Stimulated activated naive CD8-positive, alpha-beta T cell treated with anti-CD3 and anti-CD28 coated beads, Interleukin-15, Interleukin-2, amounts not matched to agents 100 ng/mL and 50 ng/mL, for 24 hours (primary cell): ENCODE results near the gene WDR33.
"Not testable (repeated sequence)": the region's sequence is repeated elsewhere in the genome, so short reads cannot be mapped to it uniquely, and the experiment has no call there.

Experiments used
- H3K27ac Mint-ChIP-seq: one replicate; pipeline ENCODE4 v1.8.0; 2021; ENCODE audit warnings: mild to moderate bottlenecking, mixed read lengths
- H3K27me3 Mint-ChIP-seq: one replicate; pipeline ENCODE4 v1.8.0; 2021; ENCODE audit warnings: mixed read lengths
- H3K36me3 Mint-ChIP-seq: one replicate; pipeline ENCODE4 v1.8.0; 2021; ENCODE audit warnings: low read depth, mixed read lengths
- H3K4me1 Mint-ChIP-seq: one replicate; pipeline ENCODE4 v1.8.0; 2021; ENCODE audit warnings: low read depth, mixed read lengths
- H3K4me3 Mint-ChIP-seq: one replicate; pipeline ENCODE4 v1.8.0; 2021; ENCODE audit warnings: mild to moderate bottlenecking, mixed read lengths
- H3K9me3 Mint-ChIP-seq: one replicate; pipeline ENCODE4 v1.8.0; 2021; ENCODE audit warnings: mixed read lengths

Gene WDR33

GRCh38 chr2:127790694-127791529 lies 20.1 kb downstream of the WDR33 start:
- H3K27ac Mint-ChIP-seq = peak overlapping the region; percentile 29

GRCh38 chr2:127786048-127786809 lies 24.7 kb downstream of the WDR33 start:
- no peak overlapping the region for H3K27ac Mint-ChIP-seq

More at GRCh38 chr2:127790694-127791529, 20.1 kb downstream of the WDR33 start:
- H3K4me1 Mint-ChIP-seq = peaks cover 38% of the 10 kb centered on the region
- no peak overlapping the region for H3K4me3 Mint-ChIP-seq
- H3K27me3 Mint-ChIP-seq = no peaks in the 10 kb centered on the region
- H3K36me3 Mint-ChIP-seq = peaks cover 30% of the 10 kb centered on the region
- H3K9me3 Mint-ChIP-seq = no peaks in the 10 kb centered on the region

GRCh38 chr2:127784965-127785518 lies 25.9 kb downstream of the WDR33 start:
- Mint-ChIP-seq H3K4me1 (peaks cover 24% of the 10 kb centered on the region), H3K27me3 (no peaks in the 10 kb centered on the region), H3K4me3 (no peak overlapping the region), H3K27ac (no peak overlapping the region), H3K36me3 (peaks cover 28% of the 10 kb centered on the region), H3K9me3 (no peaks in the 10 kb centered on the region)

More at GRCh38 chr2:127786048-127786809, 24.7 kb downstream of the WDR33 start:
- H3K4me1 Mint-ChIP-seq = peaks cover 24% of the 10 kb centered on the region
- no peak overlapping the region for H3K4me3 Mint-ChIP-seq
- peaks cover 31% of the 10 kb centered on the region for H3K36me3 Mint-ChIP-seq
- H3K9me3 Mint-ChIP-seq = no peaks in the 10 kb centered on the region
- no peaks in the 10 kb centered on the region for H3K27me3 Mint-ChIP-seq

GRCh38 chr2:127783101-127783500 lies 27.9 kb downstream of the WDR33 start:
- H3K9me3 Mint-ChIP-seq = no peaks in the 10 kb centered on the region
- no peak overlapping the region for H3K27ac Mint-ChIP-seq

GRCh38 chr2:127778850-127779249 lies 32.1 kb downstream of the WDR33 start:
- Mint-ChIP-seq H3K36me3 (peaks cover 24% of the 10 kb centered on the region), H3K4me3 (no peak overlapping the region), H3K27ac (peak overlapping the region; percentile 32), H3K27me3 (no peaks in the 10 kb centered on the region), H3K9me3 (no peaks in the 10 kb centered on the region), H3K4me1 (peaks cover 60% of the 10 kb centered on the region)

More at GRCh38 chr2:127783101-127783500, 27.9 kb downstream of the WDR33 start:
- Mint-ChIP-seq H3K27me3 (no peaks in the 10 kb centered on the region), H3K36me3 (peaks cover 39% of the 10 kb centered on the region), H3K4me1 (peaks cover 36% of the 10 kb centered on the region), H3K4me3 (no peak overlapping the region)

GRCh38 chr2:127778447-127778846 lies 32.5 kb downstream of the WDR33 start:
- H3K4me1 Mint-ChIP-seq = peaks cover 61% of the 10 kb centered on the region
- H3K4me3 Mint-ChIP-seq = no peak overlapping the region
- H3K27ac Mint-ChIP-seq = peak overlapping the region; percentile 32
- H3K27me3 Mint-ChIP-seq = no peaks in the 10 kb centered on the region
- H3K9me3 Mint-ChIP-seq = no peaks in the 10 kb centered on the region
- peaks cover 24% of the 10 kb centered on the region for H3K36me3 Mint-ChIP-seq

- Mint-ChIP-seq H3K4me1 (peaks cover 61% of the 10 kb centered on the region), H3K27ac (peak overlapping the region; percentile 26), H3K4me3 (no peak overlapping the region), H3K9me3 (no peaks in the 10 kb centered on the region), H3K36me3 (peaks cover 19% of the 10 kb centered on the region), H3K27me3 (no peaks in the 10 kb centered on the region)
Measured at GRCh38 chr2:127776122-127776780, 34.7 kb downstream of the WDR33 start.

GRCh38 chr2:127771756-127772155 lies 39.2 kb downstream of the WDR33 start:
- no peak overlapping the region for H3K27ac Mint-ChIP-seq

GRCh38 chr2:127770973-127771735 lies 39.8 kb downstream of the WDR33 start:
- Mint-ChIP-seq H3K4me1 (peaks cover 27% of the 10 kb centered on the region), H3K27me3 (no peaks in the 10 kb centered on the region), H3K9me3 (no peaks in the 10 kb centered on the region), H3K27ac (no peak overlapping the region), H3K4me3 (no peak overlapping the region), H3K36me3 (peaks cover 28% of the 10 kb centered on the region)

More at GRCh38 chr2:127771756-127772155, 39.2 kb downstream of the WDR33 start:
- Mint-ChIP-seq H3K4me3 (no peak overlapping the region), H3K4me1 (peaks cover 33% of the 10 kb centered on the region), H3K36me3 (peaks cover 22% of the 10 kb centered on the region), H3K27me3 (no peaks in the 10 kb centered on the region), H3K9me3 (no peaks in the 10 kb centered on the region)

GRCh38 chr2:127770534-127770933 lies 40.4 kb downstream of the WDR33 start:
- peaks cover 32% of the 10 kb centered on the region for H3K36me3 Mint-ChIP-seq
- not testable (repeated sequence) for H3K27me3 Mint-ChIP-seq, H3K4me3 Mint-ChIP-seq, H3K27ac Mint-ChIP-seq, H3K9me3 Mint-ChIP-seq
- H3K4me1 Mint-ChIP-seq = peaks cover 21% of the 10 kb centered on the region

GRCh38 chr2:127769587-127769986 lies 41.4 kb downstream of the WDR33 start:
- no peak overlapping the region for H3K4me3 Mint-ChIP-seq
- H3K27me3 Mint-ChIP-seq = no peaks in the 10 kb centered on the region
- H3K36me3 Mint-ChIP-seq = peaks cover 42% of the 10 kb centered on the region
- no peak overlapping the region for H3K27ac Mint-ChIP-seq
- H3K9me3 Mint-ChIP-seq = no peaks in the 10 kb centered on the region
- H3K4me1 Mint-ChIP-seq = peaks cover 17% of the 10 kb centered on the region

- Mint-ChIP-seq H3K4me1 (peaks cover 23% of the 10 kb centered on the region), H3K27ac (no peak overlapping the region), H3K36me3 (peaks cover 48% of the 10 kb centered on the region), H3K4me3 (no peak overlapping the region), H3K27me3 (no peaks in the 10 kb centered on the region), H3K9me3 (no peaks in the 10 kb centered on the region)
Measured at GRCh38 chr2:127768775-127769479, 42.0 kb downstream of the WDR33 start.

GRCh38 chr2:127763776-127764175 lies 47.2 kb downstream of the WDR33 start:
- Mint-ChIP-seq H3K27me3 (no peaks in the 10 kb centered on the region), H3K36me3 (peaks cover 76% of the 10 kb centered on the region), H3K9me3 (no peaks in the 10 kb centered on the region), H3K27ac (no peak overlapping the region), H3K4me3 (no peak overlapping the region), H3K4me1 (peaks cover 25% of the 10 kb centered on the region)
